GM11168 (cell line): ENCODE data around the gene CD1B.
"Not testable (repeated sequence)": the region's sequence is repeated elsewhere in the genome, so short reads cannot be mapped to it uniquely, and the experiment has no call there.

Source experiments
- in situ Hi-C: fragments of 300-500 bp; cut with MboI; formaldehyde crosslinking; loops from one replicate; pipeline ENCODE4 v1.12.0; 2022; ENCODE audit warnings: low sequenced_read_pairs; ENCODE audit not compliant: unreplicated experiment

Gene CD1B

DNA sequence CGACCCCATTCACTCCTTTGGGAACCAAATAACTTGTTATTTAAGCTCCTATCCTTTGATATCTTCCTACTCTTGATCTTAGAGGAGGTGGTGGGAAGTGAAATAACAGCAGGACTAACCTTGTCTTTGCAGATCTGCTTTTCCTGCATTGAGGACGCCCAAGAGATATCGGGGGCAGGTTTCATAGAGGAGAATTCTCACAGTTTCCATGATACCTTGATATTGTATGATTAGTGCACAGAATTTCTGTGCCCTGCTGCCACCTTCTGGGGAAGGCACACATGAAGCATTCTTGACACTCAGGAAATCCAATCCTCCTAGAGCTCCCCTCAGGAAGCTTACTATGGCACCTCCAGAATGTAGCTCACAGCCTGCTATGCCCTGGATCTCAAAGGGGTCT lies 1.6 kb downstream of the CD1B start:
- in situ Hi-C loops: no loop called here

DNA sequence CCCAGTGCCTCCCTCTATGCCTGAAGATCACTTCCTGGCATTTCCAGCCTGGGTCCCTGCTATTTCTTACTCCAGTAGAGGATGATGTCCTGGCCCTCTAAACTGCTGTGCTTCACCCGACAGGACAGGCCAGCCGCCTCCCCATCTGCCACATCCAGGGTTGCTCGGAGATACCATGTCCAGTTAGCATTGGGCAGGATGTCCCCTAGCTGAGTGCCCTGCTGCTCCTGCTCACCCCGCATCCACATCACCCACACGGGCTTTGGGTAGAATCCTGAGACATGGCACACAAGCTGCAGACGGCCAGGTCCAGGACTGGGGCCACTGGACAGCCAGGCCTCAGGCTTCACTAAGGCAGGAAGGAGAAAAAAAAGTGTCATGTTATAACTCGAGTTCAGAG lies 2.0 kb downstream of the CD1B start:
- in situ Hi-C loops: no loop called here

DNA sequence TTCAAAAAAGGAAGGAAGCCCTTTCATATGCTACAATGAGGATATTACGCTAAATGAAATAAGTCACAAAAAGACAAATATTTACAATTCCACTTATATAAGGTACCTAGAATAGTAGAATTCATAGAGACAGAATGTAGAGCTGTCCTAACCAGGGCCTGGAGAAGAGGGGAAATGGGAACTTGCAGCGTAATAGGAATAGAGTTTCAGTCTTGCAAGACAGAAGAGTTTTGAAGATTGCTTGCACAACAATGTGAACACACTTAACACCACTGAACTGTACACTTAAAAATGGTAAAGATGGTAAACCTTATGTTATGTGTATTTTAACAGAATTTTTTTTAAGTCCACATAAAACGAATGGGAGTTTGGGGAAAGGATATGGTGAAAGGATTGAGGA lies 2.9 kb downstream of the CD1B start:
- in situ Hi-C loops: no loop called here

DNA sequence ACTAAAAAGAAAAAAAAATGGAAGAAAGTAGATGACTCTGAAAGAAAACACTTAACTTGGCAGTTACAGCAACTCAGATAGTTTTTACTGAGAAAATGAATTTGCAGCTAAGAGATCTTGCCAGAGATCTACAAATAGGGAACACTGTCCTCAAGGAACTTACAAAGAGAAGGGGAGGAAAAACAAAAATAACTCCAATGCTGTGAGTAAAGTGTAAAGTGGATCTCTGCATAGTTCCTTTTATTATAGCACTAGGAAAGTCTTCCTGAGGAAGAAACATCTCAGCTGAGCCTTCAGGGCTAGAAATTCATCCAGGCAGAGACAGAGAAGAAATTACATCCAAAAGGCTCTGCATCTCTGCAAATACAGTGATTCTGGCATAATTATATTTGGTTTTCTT lies 3.9 kb downstream of the CD1B start:
- in situ Hi-C loops: no loop called here

DNA sequence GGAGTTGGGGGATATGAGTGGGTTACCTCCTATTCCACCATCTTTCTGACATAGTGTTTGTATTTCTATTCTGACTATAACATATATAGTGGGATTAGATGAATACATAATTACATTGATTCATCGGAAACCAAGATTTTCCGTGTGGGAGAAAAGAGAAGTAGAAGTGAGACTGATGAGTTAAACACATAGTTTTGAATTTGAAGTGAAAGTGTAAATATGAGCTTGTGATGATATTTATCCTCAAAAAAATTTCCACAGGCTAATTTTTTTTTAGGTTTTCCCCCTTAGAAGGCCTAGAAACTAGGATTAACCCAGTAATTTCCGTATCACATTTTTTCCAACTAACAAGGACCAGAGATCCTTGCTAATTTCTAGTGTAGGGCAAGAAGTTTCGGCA lies 6.9 kb downstream of the CD1B start:
- in situ Hi-C loops: no loop called here

DNA sequence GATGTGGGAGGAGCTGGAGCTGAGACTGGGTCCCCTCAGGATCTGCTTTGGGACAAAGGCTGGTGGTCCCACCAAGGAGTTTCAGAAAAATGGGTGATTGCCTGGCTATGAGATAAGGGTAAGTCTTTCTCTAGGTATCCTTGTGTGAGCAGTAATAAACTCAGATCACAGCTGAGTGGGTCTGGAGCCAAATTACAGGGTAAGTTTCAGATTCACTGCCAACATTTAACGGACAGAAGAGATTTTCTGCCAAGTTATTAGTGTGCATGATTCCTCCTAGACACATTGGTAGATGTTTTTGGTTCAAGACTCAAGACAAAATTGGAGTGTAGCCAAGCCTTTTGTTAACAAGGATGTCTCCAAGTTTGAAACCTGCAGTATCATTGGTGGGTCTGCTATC lies 7.5 kb downstream of the CD1B start:
- in situ Hi-C loops: no loop called here

DNA sequence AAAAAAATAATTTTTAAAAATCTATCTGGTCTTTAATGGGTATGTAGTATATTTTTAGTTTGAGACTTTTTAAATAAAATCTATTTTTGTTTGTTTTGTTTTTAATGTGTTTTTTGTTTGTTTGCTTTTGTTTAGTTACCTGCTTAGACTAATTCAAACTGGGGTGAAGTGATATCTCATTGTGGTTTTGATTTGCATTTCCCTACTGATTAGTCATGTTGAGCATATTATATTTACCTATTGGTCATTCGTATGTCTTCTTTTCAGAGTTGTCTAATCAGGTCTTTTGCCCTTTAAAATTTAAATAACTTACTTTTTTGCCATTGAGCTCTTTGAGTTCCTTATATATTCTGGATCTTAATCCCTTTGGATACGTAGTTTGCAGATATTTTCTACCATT lies 20.3 kb downstream of the CD1B start:
- in situ Hi-C loops: no loop called here

DNA sequence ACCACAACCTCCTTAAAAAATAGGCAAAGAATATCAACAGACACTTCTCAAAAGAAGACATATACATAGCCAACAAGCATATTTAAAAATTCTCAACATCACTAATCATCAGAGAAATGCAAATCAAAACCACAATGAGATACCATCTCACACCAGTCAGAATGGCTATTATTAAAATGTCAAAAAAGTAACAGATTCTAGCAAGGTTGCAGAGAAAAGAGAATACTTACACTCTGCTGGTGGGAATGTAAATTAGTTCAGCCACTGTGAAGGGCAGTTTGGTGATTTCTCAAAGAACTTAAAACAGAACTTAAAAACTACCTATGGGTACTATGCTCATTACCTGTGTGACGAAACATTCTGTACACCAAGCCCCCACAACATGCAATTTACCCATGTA lies 20.7 kb downstream of the CD1B start:
- in situ Hi-C loops: no loop called here

DNA sequence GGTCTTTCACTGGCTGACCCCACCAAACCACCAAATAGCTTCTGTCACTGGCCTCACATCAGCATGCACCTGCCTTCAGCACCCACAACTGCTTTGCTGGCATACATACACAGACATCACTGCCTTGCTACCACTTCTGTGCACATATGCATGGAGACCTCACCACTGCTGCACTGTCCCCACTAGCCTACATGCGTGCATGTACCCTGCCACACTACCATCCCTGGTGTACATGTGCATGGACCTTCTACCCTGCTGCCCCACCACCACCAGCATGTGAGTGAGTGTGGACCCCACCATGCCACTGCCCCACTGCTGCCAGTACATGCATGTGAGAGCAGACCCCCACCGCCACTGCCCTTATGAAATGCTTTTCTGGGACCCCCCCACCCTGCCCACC lies 35.5 kb downstream of the CD1B start:
- in situ Hi-C loops: no loop called here

DNA sequence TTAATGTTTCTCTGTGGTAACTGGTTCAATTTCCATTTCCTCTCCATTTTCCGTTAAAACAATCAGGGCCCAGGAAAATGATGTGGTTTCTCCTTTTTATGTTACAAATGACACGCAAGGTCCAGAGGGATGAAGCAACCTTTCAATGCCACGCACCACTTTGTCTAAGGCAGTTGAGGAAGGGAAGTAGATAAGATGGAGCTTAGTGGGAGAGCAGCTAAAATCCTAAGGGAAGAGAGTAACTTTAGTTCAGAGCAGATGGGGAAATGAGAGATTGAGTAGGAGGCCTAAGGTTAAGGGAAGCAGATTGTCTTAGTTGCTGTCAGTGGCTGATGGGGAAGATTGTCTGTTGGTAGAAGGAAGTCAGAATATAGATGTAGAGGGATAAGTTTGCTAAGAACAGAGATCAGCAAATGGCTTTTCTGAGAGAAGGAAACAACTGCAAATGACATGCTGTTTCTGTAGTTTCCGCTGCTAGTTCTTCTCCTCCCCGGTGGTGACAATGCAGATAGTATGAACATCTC lies 40.9 kb downstream of the CD1B start:
- in situ Hi-C loops: no loop called here

DNA sequence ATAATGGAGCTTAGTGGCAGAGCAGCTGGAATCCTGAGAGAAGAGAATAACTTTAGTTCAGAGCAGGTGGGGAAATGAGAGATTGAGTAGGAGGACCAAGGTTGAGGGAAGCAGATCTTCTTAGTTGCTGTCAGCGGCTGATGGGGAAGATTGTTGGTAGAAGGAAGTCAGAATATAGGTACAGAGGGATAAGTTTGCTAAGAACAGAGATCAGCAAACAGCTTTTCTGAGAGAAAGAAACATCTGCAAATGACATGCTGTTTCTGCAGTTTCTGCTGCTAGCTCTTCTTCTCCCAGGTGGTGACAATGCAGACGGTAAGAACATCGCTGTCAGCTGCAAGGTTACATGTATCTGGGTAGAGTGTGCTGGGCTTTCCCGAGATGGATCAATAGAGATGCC lies 41.5 kb downstream of the CD1B start, which contains the start of gene CD1C:
Gene CD1C, plus strand, starts transcription at position 113 of the 400 bp plus-strand sequence. Its CDS starts 142 bp downstream, at position 255.
- in situ Hi-C loops: no loop called here

DNA sequence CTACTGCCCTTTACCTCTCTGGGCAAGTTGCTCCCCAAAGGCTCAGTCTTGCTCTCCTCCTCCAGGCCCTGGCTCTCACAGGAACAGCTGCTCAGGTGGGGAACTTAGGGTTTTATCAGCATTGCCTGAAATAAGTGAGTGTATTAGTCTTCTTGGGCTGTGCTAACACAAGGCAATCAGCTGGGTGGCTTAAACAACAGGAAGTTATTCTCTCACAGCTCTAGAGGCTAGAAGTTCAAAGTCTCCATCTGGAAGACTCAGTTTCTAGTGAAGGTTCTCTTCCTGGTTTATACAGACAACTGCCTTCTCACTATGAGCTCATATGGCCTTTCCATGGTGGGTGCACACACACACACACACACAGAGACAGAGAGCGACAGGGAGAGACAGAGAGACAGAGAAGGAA lies 44.4 kb downstream of the CD1B start:
- in situ Hi-C loops: no loop called here

DNA sequence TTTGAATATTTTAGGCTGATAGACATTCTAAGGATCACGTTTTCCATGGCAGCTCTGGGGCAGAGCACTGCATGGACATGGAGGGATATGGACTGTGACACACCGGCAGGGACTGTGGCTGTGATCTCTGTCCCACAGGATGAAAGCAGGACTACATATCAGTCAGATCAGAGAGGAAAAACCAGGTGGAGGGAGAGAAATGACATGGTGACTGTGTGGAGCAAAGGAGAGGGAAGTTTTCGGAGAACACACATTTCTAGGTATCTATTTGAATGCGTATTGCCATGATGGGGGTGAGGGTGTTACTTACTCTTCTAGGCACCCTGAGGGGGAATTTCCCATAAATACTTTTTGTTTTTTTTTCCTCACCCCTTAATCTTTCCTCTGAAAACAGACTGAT lies 44.8 kb downstream of the CD1B start:
- in situ Hi-C loops: no loop called here

DNA sequence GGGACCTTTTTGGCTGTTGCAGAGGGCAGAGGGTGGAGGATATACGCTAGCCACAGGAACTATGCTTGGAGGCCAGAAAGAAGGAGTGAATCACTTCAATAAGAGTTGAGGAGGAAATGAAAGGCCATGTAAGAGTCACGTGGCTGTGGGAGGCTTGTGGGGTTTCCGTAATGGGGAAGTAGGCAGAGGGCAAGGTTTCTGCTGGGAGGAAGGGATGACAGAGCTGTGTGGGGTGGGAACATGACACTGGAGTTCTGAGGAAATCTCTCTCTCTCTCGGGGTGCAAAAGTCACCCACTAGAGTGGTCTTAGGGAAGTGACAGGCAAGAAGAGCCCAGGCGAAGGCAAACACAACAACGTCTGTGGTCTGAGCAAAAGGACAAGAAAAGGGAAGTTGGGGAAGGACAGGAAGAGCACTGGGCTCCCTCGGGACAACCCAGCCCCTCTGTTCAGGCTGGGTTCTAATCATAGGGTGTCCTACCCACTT lies 45.5 kb downstream of the CD1B start:
- in situ Hi-C loops: no loop called here

DNA sequence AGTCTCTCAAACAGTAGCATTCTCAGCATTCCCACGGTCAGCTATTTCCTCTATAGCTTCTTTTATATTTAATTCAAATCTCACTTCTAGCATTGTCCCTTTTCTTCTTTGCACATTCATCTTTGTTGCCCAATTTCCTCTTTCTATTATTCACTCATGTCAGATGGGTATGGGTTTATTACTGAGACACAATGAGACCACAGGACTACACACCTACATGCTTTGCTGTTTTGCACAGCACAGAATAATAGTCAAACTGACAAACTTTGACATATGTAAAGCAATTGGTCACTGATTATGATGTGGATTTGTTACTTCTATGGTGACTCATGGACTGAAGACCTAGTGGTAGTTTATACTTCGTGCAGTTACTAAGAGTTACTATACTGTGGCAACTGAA lies 47.4 kb downstream of the CD1B start:
- in situ Hi-C loops: no loop called here

DNA sequence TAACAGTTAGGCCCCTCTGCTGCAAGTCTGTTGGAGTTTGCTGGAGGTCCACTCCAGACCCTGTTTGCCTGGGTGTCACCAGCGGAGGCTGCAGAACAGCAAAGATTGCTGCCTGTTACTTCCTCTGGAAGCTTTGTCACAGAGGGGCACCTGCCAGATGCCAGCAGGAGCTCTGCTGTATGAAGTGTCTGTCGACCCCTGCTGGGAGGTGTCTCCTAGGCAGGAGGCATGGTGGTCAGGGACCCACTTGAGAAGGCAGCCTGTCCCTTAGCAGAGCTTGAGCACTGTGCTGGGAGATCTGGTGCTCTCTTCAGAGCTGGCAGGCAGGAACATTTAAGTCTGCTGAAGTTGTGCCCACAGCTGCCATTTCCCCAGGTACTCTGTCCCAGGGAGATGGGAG lies 48.9 kb downstream of the CD1B start:
- in situ Hi-C loops: not testable (repeated sequence)
